IMR-90 (cell line): ENCODE data around the gene COL4A1. TPM values are rescaled to one million over a fixed set of nuclear protein-coding genes. Genes with fewer than 3 reads are reported as not detected.

ENCODE experiments used
- ATAC-seq: fragments of 200-7000 bp; cut with Tn5 transposase; 2 replicates; pipeline ENCODE4 v1.9.1; 2020; ENCODE audit warnings: low read depth, mild to moderate bottlenecking, moderate library complexity
- BruUV-seq: library from RNA; stranded (reverse); fragments of 400-500 nt; replicated peaks from 2 replicates; lab custom pipeline; 2021; lab: Mats Ljungman, UMichigan
- CTCF ChIA-PET: fragments of 300-600 bp; formaldehyde crosslinking; extraction: SDS; loops from one replicate; lab custom pipeline; 2021; ENCODE audit warnings: antibody characterized with exemption; lab: Yijun Ruan, JAX
- POLR2A ChIA-PET: fragments of 300-600 bp; sonication (Branson Sonifier 250); formaldehyde crosslinking; loops from one replicate; lab custom pipeline; 2022; ENCODE audit warnings: antibody characterized with exemption; ENCODE audit not compliant: unreplicated experiment; lab: Charles Lee
- DNase-seq: peaks from one replicate; pipeline ENCODE4 v3.0.0; 2013
- H2AFZ ChIP-seq: replicated peaks from 2 replicates; pipeline ENCODE3; 2013; ENCODE audit warnings: low read length, mild to moderate bottlenecking; ENCODE audit not compliant: poor library complexity
- H2AK5ac ChIP-seq: 2 replicates; pipeline ENCODE4 v1.6.1; 2013; ENCODE audit warnings: low read depth, low read length, inconsistent platforms
- H2AK9ac ChIP-seq: replicated peaks from 2 replicates; pipeline ENCODE3; 2013; ENCODE audit warnings: mild to moderate bottlenecking, low read depth, low read length, moderate library complexity; ENCODE audit not compliant: poor library complexity
- H2BK120ac ChIP-seq: 2 replicates; pipeline ENCODE4 v1.6.1; 2013; ENCODE audit warnings: low read depth, low read length, inconsistent platforms
- H2BK15ac ChIP-seq: 3 replicates; pipeline ENCODE4 v1.6.1; 2013; ENCODE audit warnings: low read depth, low read length, inconsistent platforms
- H2BK20ac ChIP-seq: 2 replicates; pipeline ENCODE4 v1.6.1; 2013; ENCODE audit warnings: low read depth, mild to moderate bottlenecking, inconsistent platforms, low read length, moderate library complexity
- H2BK5ac ChIP-seq: 2 replicates; pipeline ENCODE4 v1.6.1; 2013; ENCODE audit warnings: mild to moderate bottlenecking, low read depth, low read length, inconsistent platforms; ENCODE audit not compliant: poor library complexity, severe bottlenecking
- H3K14ac ChIP-seq: replicated peaks from 2 replicates; pipeline ENCODE4 v1.6.1; 2013; ENCODE audit warnings: low read depth, low read length, inconsistent platforms
- H3K18ac ChIP-seq: 2 replicates; pipeline ENCODE4 v1.6.1; 2013; ENCODE audit warnings: low read depth, low read length, control low read depth
- H3K23ac ChIP-seq: 2 replicates; pipeline ENCODE4 v1.6.1; 2013; ENCODE audit warnings: low read depth, low read length, inconsistent platforms
- H3K27ac ChIP-seq: 2 replicates; pipeline ENCODE4 v1.5.1; 2013; ENCODE audit warnings: mild to moderate bottlenecking, control low read depth, low read length; ENCODE audit not compliant: insufficient read depth
- H3K27me3 ChIP-seq: 2 replicates; pipeline ENCODE4 v1.6.1; 2013; ENCODE audit warnings: low read length; ENCODE audit not compliant: control insufficient read depth, insufficient read depth
- H3K36me3 ChIP-seq: 2 replicates; pipeline ENCODE4 v1.6.1; 2013; ENCODE audit warnings: low read length, mixed read lengths; ENCODE audit not compliant: control insufficient read depth, insufficient read depth
- H3K4ac ChIP-seq: 2 replicates; pipeline ENCODE4 v1.6.1; 2013; ENCODE audit warnings: low read depth, low read length, inconsistent platforms
- H3K4me1 ChIP-seq: 2 replicates; pipeline ENCODE4 v1.6.1; 2013; ENCODE audit warnings: low read length, mixed read lengths; ENCODE audit not compliant: control insufficient read depth, insufficient read depth
- H3K4me2 ChIP-seq: 2 replicates; pipeline ENCODE4 v1.6.1; 2013; ENCODE audit warnings: low read depth, mild to moderate bottlenecking, control low read depth, low read length, moderate library complexity
- H3K4me3 ChIP-seq: 2 replicates; pipeline ENCODE4 v1.5.1; 2013; ENCODE audit warnings: low read depth, mild to moderate bottlenecking, control low read depth, low read length, moderate library complexity; ENCODE audit not compliant: insufficient read depth
- H3K56ac ChIP-seq: 2 replicates; pipeline ENCODE4 v1.6.1; 2013; ENCODE audit warnings: low read length, inconsistent platforms; ENCODE audit not compliant: insufficient read depth; ENCODE audit errors: extremely low read depth
- H3K79me1 ChIP-seq, 2 experiments: 2 replicates each; pipeline ENCODE4 v1.6.1; 2013; ENCODE audit warnings: low read length in 2 of 2, inconsistent platforms in 1 of 2, low read depth in 1 of 2
- H3K9ac ChIP-seq: 2 replicates; pipeline ENCODE4 v1.6.1; 2013; ENCODE audit warnings: low read depth, low read length, control low read depth
- H3K9me1 ChIP-seq: 2 replicates; pipeline ENCODE4 v1.6.1; 2013; ENCODE audit warnings: low read length, inconsistent platforms; ENCODE audit not compliant: insufficient read depth
- H3K9me3 ChIP-seq: 2 replicates; pipeline ENCODE4 v1.6.1; 2013; ENCODE audit warnings: low read length; ENCODE audit not compliant: control insufficient read depth, insufficient read depth
- H4K20me1 ChIP-seq: 2 replicates; pipeline ENCODE4 v1.6.1; 2013; ENCODE audit warnings: low read length, inconsistent platforms; ENCODE audit not compliant: insufficient read depth
- H4K5ac ChIP-seq: 2 replicates; pipeline ENCODE4 v1.6.1; 2013; ENCODE audit warnings: mild to moderate bottlenecking, low read depth, low read length, control low read depth
- H4K8ac ChIP-seq, 2 experiments: 2 replicates each; pipeline ENCODE4 v1.6.1; 2013; ENCODE audit warnings: low read depth in 2 of 2, low read length in 2 of 2, control low read depth in 1 of 2, inconsistent platforms in 1 of 2
- H4K91ac ChIP-seq: 2 replicates; pipeline ENCODE4 v1.6.1; 2013; ENCODE audit warnings: low read depth, low read length, inconsistent platforms; ENCODE audit not compliant: insufficient read depth
- BHLHE40 ChIP-seq: fragments of 150-350 bp; IDR thresholded peaks from 2 replicates; pipeline ENCODE4 v1.6.1; 2016; ENCODE audit warnings: mild to moderate bottlenecking, low read depth, low read length
- USF2 ChIP-seq: fragments of 150-350 bp; IDR thresholded peaks from 2 replicates; pipeline ENCODE4 v1.6.1; 2017; ENCODE audit warnings: mild to moderate bottlenecking, antibody characterized with exemption, low read length, low read depth
- WGBS, 2 experiments: methylation state at CpG; one replicate each; pipeline versions ENCODE4 v1.1.5 to v1.1.7; 2013; ENCODE audit warnings: missing lambda C conversion rate in 2 of 2; ENCODE audit not compliant: insufficient read length in 1 of 2; ENCODE audit errors: extremely low coverage in 2 of 2; 5-methylcytosine and 5-hydroxymethylcytosine counted together
- dilution Hi-C: fragments of 300-500 bp; cut with HindIII; formaldehyde crosslinking; loops from one replicate; pipeline ENCODE4 v1.14.3; 2018; ENCODE audit warnings: low sequenced_read_pairs; ENCODE audit not compliant: unreplicated experiment
- in situ Hi-C: fragments of 300-500 bp; cut with MboI; formaldehyde crosslinking; loops from 3 replicates; pipeline ENCODE4 v1.14.3; 2019; ENCODE audit warnings: low sequenced_read_pairs, inconsistent platforms, mixed read lengths
- intact Hi-C: fragments of 100-400 bp; cut with micrococcal nuclease; formaldehyde crosslinking; loops from 2 replicates; pipeline ENCODE4 v1.10.0; 2022
- polyA plus RNA-seq, 3 experiments: library from polyadenylated mRNA; depleted of rRNA; stranded (reverse); fragments of >200 nt; gene quantifications; 2 replicates each; pipeline ENCODE4 v1.2.3, GENCODE V29; 2012; ENCODE audit warnings: low replicate concordance in 1 of 3
- total RNA-seq: library from RNA; depleted of rRNA; stranded (reverse); fragments of >200 nt; gene quantifications from 2 replicates; pipeline ENCODE4 v1.2.3, GENCODE V29; 2012

COL4A1 gene
- total and polyA plus RNA-seq, 2 of the 4 experiments (the other 2 are of a cell fraction) = 230 to 337 TPM

- BruUV-seq = no TSS peak
- Histone ChIP-seq H3K4me2 (peak overlapping the region; percentile 2; the same call in 1 of the 2 replicates), H3K27me3 (no peaks in the 10 kb centered on the region), H3K36me3 (peaks cover 24% of the 10 kb centered on the region), H3K27ac (peak overlapping the region; percentile 21), H4K91ac (peak overlapping the region; percentile 73), H3K56ac (no peak overlapping the region), H2BK20ac (peak overlapping the region; percentile 57), H3K4ac (peak overlapping the region; percentile 90), H3K4me3 (no peak overlapping the region), H2AK9ac (no peak overlapping the region), H4K20me1 (peaks cover 49% of the 10 kb centered on the region), H3K4me1 (peaks cover 65% of the 10 kb centered on the region), H3K9me3 (no peaks in the 10 kb centered on the region), H4K8ac (peak overlapping the region; percentile 54 to 96), H2AK5ac (peak overlapping the region; percentile 91), H3K23ac (peak overlapping the region; percentile 40), H2BK120ac (peak overlapping the region; percentile 82), H2AFZ (no peak overlapping the region), H2BK15ac (peak overlapping the region; percentile 77; the same call in 2 of the 3 replicates), H3K14ac (peak overlapping the region; percentile 83; the same call in 1 of the 2 replicates), H2BK5ac (peak overlapping the region; percentile 96), H4K5ac (peak overlapping the region; percentile 20; the same call in 1 of the 2 replicates), H3K18ac (peak overlapping the region; percentile 38; the same call in 1 of the 2 replicates), H3K79me1 (peaks cover 42 to 95% of the 10 kb centered on the region in 2 experiments), H3K9ac (0 out of 2 replicates have a peak overlapping the region, but pooled peaks have one; percentile 26), H3K9me1 (peaks cover 58% of the 10 kb centered on the region)
- peak; percentile 11 for ATAC-seq
- WGBS, 2 experiments = 35% methylated on average over 3 of the region's 5 CpGs; no CpG with 5 or more reads in 1 of the 2 experiments
- peak; percentile 40; the same call in 1 of the 2 replicates for TF ChIP-seq USF2
- no peak for TF ChIP-seq BHLHE40
- peak; percentile 78 for DNase-seq
- CTCF ChIA-PET = no interaction called here
- POLR2A ChIA-PET = interaction anchor here (0.5 kb wide), 1 partner anchor 24 kb away, joined by 3 read pairs; no protein-coding TSS in a partner anchor
- intact Hi-C loops (no loop called here), in situ Hi-C loops (no loop called here), dilution Hi-C loops (no loop called here)
These were observed 29.7 kb upstream of the COL4A1 start for GRCh38 chr13:110336681-110337080.
